Peyer's patch (tissue), 4 donors: Measurements from ENCODE around the gene DRICH1. TPM values are rescaled to one million over a fixed set of nuclear protein-coding genes. Genes with fewer than 3 reads are reported as not detected.
"Not testable (repeated sequence)": the region's sequence is repeated elsewhere in the genome, so short reads cannot be mapped to it uniquely, and the experiment has no call there.

Source experiments
- DNase-seq, 3 donors: peaks; one replicate each; pipeline ENCODE4 v3.0.0-alpha.2; 2017 to 2019
- H3K27ac ChIP-seq, 4 donors: fragments of 200-600 bp; sonication (generic); one replicate each; pipeline ENCODE4 v1.5.1; 2016 to 2019
- H3K27me3 ChIP-seq, 2 donors: fragments of 200-600 bp; sonication (generic); one replicate each; pipeline ENCODE4 v1.5.1; 2019
- H3K36me3 ChIP-seq, 3 donors: fragments of 200-600 bp; sonication (generic); one replicate each; pipeline ENCODE4 v1.5.1; 2016 to 2019
- H3K4me1 ChIP-seq, 4 donors: fragments of 200-600 bp; sonication (generic); one replicate each; pipeline ENCODE4 v1.5.1; 2016 to 2019
- H3K4me3 ChIP-seq, 4 donors: fragments of 200-600 bp; sonication (generic); 1 replicate in 3 of 4; 2 replicates in 1 of 4; pipeline ENCODE4 v1.5.1; 2016 to 2019; ENCODE audit warnings: mild to moderate bottlenecking in 1 of 4
- H3K9me3 ChIP-seq, 4 donors: fragments of 200-600 bp; sonication (generic); one replicate each; pipeline ENCODE4 v1.5.1; 2016 to 2019; ENCODE audit warnings: mild to moderate bottlenecking in 1 of 4
- CTCF ChIP-seq, 6 experiments: fragments of 450-650 bp in 4 of 6; fragments of 200-600 bp in 2 of 6; sonication (generic) in 1 of 6; IDR thresholded peaks; one replicate each; pipeline ENCODE4 v1.5.1; 2017 to 2019; ENCODE audit warnings: antibody characterized with exemption in 6 of 6, mild to moderate bottlenecking in 3 of 6, moderate library complexity in 1 of 6
- POLR2A ChIP-seq, 2 donors: fragments of 450-650 bp; IDR thresholded peaks; one replicate each; pipeline ENCODE4 v1.5.1; 2017; ENCODE audit warnings: antibody characterized with exemption in 2 of 2, mild to moderate bottlenecking in 2 of 2, moderate library complexity in 2 of 2
- total RNA-seq, 4 donors: library from RNA; depleted of rRNA; stranded (reverse); fragments of >200 nt; gene quantifications; one replicate each; pipeline ENCODE4 v1.1.0, GENCODE V29; 2016

The DRICH1 gene
- total RNA-seq, 4 donors from 2014 or later: 0.67 to 1.1 TPM; not detected in 2

- H3K9me3 ChIP-seq: no peaks in the 10 kb centered on the region
- H3K36me3 ChIP-seq: no peaks in the 10 kb centered on the region
- TF ChIP-seq CTCF (IDR thresholded peaks at IDR 0.05) (no peak), POLR2A (IDR thresholded peaks at IDR 0.05) (no peak)
- no peak overlapping the region for H3K27ac ChIP-seq
- H3K4me1 ChIP-seq: peaks cover 0 to 7% (median 0%) of the 10 kb centered on the region in 4 donors
- H3K4me3 ChIP-seq: no peak overlapping the region
- no peak for DNase-seq
- H3K27me3 ChIP-seq: no peaks in the 10 kb centered on the region
Measured at GRCh38 chr22:23670378-23671295, 38.5 kb upstream of the DRICH1 start.

GRCh38 chr22:23660381-23660780 lies 28.3 kb upstream of the DRICH1 start:
- H3K4me1 ChIP-seq, H3K27me3 ChIP-seq, DNase-seq, H3K27ac ChIP-seq, H3K9me3 ChIP-seq, H3K4me3 ChIP-seq: not testable (repeated sequence)
- peaks cover 0 to 43% (median 0%) of the 10 kb centered on the region in 3 donors for H3K36me3 ChIP-seq

- no peak overlapping the region for H3K27ac ChIP-seq
- H3K36me3 ChIP-seq: peaks cover 0 to 39% (median 0%) of the 10 kb centered on the region in 3 donors
- H3K4me3 ChIP-seq: no peak overlapping the region
- TF ChIP-seq POLR2A (IDR thresholded peaks at IDR 0.05): no peak
- no peak for TF ChIP-seq CTCF (IDR thresholded peaks at IDR 0.05)
- no peaks in the 10 kb centered on the region for H3K27me3 ChIP-seq
- no peaks in the 10 kb centered on the region for H3K4me1 ChIP-seq
- no peak for DNase-seq
- no peaks in the 10 kb centered on the region for H3K9me3 ChIP-seq
Measured at GRCh38 chr22:23657727-23658126, 25.6 kb upstream of the DRICH1 start.

- no peaks in the 10 kb centered on the region for H3K4me1 ChIP-seq
- peak in 1 of 3 donors; percentile 37 for DNase-seq
- H3K27me3 ChIP-seq: no peaks in the 10 kb centered on the region
- H3K27ac ChIP-seq: no peak overlapping the region
- TF ChIP-seq CTCF (IDR thresholded peaks at IDR 0.05) (no peak), POLR2A (IDR thresholded peaks at IDR 0.05) (no peak)
- H3K36me3 ChIP-seq: peaks cover 0 to 31% (median 0%) of the 10 kb centered on the region in 3 donors
- no peak overlapping the region for H3K4me3 ChIP-seq
- no peaks in the 10 kb centered on the region for H3K9me3 ChIP-seq
Measured at GRCh38 chr22:23655891-23656475, 23.9 kb upstream of the DRICH1 start.

GRCh38 chr22:23652711-23653110 lies 20.6 kb upstream of the DRICH1 start:
- H3K4me1 ChIP-seq: no peaks in the 10 kb centered on the region
- DNase-seq: no peak
- no peaks in the 10 kb centered on the region for H3K9me3 ChIP-seq
- H3K36me3 ChIP-seq: peaks cover 0 to 6% (median 0%) of the 10 kb centered on the region in 3 donors
- TF ChIP-seq POLR2A (IDR thresholded peaks at IDR 0.05) (no peak), CTCF (IDR thresholded peaks at IDR 0.05) (no peak)
- no peaks in the 10 kb centered on the region for H3K27me3 ChIP-seq
- H3K27ac ChIP-seq: no peak overlapping the region
- no peak overlapping the region for H3K4me3 ChIP-seq

- Histone ChIP-seq H3K4me3 (no peak overlapping the region), H3K27me3 (no peaks in the 10 kb centered on the region), H3K9me3 (no peaks in the 10 kb centered on the region), H3K36me3 (peaks cover 0 to 6% (median 0%) of the 10 kb centered on the region in 3 donors), H3K4me1 (no peaks in the 10 kb centered on the region), H3K27ac (no peak overlapping the region)
- DNase-seq: no peak
- TF ChIP-seq CTCF (IDR thresholded peaks at IDR 0.05) (no peak), POLR2A (IDR thresholded peaks at IDR 0.05) (no peak)
Measured at GRCh38 chr22:23652286-23652685, 20.2 kb upstream of the DRICH1 start.
